ENCODE results near the gene SLC12A9.

The SLC12A9 gene

DNA sequence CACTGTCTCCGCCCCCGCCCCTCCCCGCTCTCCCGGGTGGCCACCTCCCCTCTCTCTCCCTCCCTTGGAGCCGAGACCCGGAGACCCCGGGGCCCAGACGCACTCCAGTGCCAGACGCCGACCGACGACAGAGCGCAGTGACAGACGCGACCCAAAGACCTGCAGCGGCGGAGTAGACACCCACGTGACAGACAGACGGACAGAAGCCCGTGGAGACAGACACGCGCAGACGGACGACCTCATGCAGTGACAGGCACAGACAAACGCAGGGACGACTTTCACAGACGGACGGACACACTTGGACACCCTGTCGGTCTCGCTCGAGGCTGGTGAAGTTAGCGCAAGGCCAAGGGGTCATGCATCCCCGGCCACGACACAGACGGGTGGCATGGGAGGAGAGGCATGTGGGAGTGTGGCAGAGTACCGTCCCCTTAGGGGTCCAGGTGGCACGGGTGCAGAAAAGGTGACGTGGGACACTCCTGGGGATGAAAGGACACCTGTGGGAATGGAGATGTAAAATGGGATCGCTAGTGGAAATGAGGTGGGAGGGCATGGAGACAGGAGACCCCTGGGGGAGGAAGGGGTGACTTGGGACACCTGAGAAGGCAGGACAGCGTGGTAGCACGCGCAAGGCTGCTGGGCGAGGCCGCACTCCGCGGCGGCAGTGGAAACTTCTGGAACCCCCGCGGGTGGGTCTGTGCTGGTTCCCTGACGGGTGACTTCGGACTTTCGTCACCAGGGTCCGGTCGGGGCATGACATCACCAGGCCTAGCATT lies 43.6 kb downstream of the SLC12A9 start:
- H3K4me3 ChIP-seq (ENCODE audit: insufficient read length, low read depth): peak overlapping the region; percentile 46

DNA sequence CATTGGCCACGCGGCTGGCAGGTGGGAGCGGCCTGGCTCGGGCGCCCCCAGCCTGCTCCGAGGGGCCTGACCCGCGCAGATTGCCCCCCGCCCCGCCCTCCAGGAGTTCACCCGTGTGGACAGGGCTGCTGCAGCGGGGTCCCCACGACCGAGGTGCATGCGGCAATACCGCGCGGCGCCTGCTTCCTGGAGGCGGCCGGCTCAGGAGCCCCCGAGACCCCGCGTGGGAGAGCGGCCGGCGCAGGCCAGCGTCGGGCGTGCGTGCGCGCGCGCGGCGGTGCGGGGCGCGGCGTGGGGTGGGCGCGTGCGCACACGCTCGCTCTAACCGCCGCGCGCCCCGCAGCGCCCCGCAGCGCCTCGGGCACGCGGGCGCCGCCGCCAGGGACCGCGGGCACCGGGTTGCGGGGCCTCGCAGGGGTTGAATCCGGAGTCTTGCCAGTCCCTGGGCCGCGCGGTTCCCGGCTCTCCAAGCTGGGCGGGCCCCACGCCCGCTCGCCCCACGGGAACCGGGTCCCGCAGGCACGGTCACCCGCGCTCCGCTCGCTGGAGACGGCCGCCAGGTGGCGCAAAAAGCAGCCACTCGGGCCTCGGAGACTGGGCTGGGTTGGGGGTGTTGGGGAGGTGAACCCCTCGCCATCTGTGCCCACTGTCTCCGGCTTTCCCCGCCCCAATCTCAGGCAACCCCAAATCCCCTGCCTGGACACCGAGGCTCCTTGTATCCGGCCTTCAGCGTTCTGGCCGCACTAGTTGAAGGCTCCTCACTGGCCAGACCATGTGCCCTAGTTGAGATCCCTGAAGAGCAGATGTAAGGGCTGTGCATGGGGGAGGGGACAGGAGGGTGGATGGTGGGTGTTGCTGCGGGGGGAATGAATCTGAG lies 44.5 kb downstream of the SLC12A9 start:
- Histone ChIP-seq H3K9me3 (ENCODE audit: insufficient read depth, low read length) (no peaks in the 10 kb centered on the region), H3K4me1 (ENCODE audit: insufficient read depth, insufficient read length) (peaks cover 8% of the 10 kb centered on the region), H3K27me3 (ENCODE audit: insufficient read depth, insufficient read length) (peaks cover 9% of the 10 kb centered on the region), H3K4me3 (ENCODE audit: insufficient read length, low read depth) (peak overlapping the region; percentile 46), H3K9ac (ENCODE audit: insufficient read length, low read depth) (peak overlapping the region; percentile 67), H3K36me3 (ENCODE audit: insufficient read depth, insufficient read length, low read length) (peaks cover 15% of the 10 kb centered on the region)
- no peak for TF ChIP-seq YY1 (IDR thresholded peaks at IDR 0.05; ENCODE audit: insufficient read depth, insufficient read length)
- DNase-seq (ENCODE audit: low read depth, low spot score): no peak

More for the DNA sequence above, 43.6 kb downstream of the SLC12A9 start:
- H3K4me1 ChIP-seq (ENCODE audit: insufficient read depth, insufficient read length): peaks cover 8% of the 10 kb centered on the region
- H3K36me3 ChIP-seq (ENCODE audit: insufficient read depth, insufficient read length, low read length): peaks cover 15% of the 10 kb centered on the region
- no peak for DNase-seq (ENCODE audit: low read depth, low spot score)
- peaks cover 9% of the 10 kb centered on the region for H3K27me3 ChIP-seq (ENCODE audit: insufficient read depth, insufficient read length)
- TF ChIP-seq ZNF274 (IDR thresholded peaks at IDR 0.05; ENCODE audit: low read depth, low read length) (no peak), SUZ12 (IDR thresholded peaks at IDR 0.05; ENCODE audit: extremely low read depth, insufficient read depth, insufficient read length) (no peak), YY1 (IDR thresholded peaks at IDR 0.05; ENCODE audit: insufficient read depth, insufficient read length) (no peak)
- H3K9ac ChIP-seq (ENCODE audit: insufficient read length, low read depth): peak overlapping the region; percentile 75
- H3K9me3 ChIP-seq (ENCODE audit: insufficient read depth, low read length): no peaks in the 10 kb centered on the region

DNA sequence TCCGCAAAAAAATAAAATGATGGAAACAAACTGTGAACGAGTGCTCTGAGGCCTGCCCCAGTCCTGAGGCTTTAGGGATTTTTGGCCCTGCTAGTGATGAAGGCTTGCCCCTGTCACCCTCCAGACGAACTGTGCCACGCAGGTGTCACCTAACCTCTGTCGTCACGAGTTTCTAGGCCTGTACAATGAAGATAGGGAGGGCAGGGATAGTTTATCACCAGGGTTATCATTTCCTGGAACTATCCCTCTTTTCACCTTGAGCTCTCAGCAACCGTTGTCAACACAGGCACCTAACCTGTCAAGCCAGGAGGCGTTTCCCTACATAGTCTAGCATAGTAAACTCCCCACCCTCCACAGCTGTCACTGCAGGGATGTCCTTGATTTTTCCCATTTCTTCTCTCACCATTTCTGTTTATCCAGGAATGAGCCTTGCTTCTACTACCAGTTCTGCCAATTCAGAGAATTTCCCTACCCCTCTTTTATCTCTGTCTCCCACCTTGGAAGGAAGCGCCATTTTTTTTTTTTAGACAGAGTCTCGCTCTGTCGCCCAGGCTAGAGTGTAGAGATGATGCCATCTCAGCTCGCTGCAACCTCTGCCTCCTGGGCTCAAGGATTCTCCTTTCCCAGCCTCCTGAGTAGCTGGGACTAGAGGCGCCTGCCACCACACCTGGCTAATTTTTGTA lies 45.4 kb downstream of the SLC12A9 start:
- Histone ChIP-seq H3K9me3 (ENCODE audit: insufficient read depth, low read length) (no peaks in the 10 kb centered on the region), H3K9ac (ENCODE audit: insufficient read length, low read depth) (no peak overlapping the region), H3K27me3 (ENCODE audit: insufficient read depth, insufficient read length) (peaks cover 9% of the 10 kb centered on the region), H3K4me1 (ENCODE audit: insufficient read depth, insufficient read length) (peaks cover 8% of the 10 kb centered on the region), H3K36me3 (ENCODE audit: insufficient read depth, insufficient read length, low read length) (peaks cover 8% of the 10 kb centered on the region), H3K4me3 (ENCODE audit: insufficient read length, low read depth) (no peak overlapping the region)
- TF ChIP-seq YY1 (IDR thresholded peaks at IDR 0.05; ENCODE audit: insufficient read depth, insufficient read length): no peak
- no peak for TF ChIP-seq SUZ12 (IDR thresholded peaks at IDR 0.05; ENCODE audit: extremely low read depth, insufficient read depth, insufficient read length)
- no peak for TF ChIP-seq ZNF274 (IDR thresholded peaks at IDR 0.05; ENCODE audit: low read depth, low read length)
- DNase-seq (ENCODE audit: low read depth, low spot score): no peak

- DNase-seq (ENCODE audit: low read depth, low spot score): no peak
- H3K4me3 ChIP-seq (ENCODE audit: insufficient read length, low read depth): no peak overlapping the region
- no peaks in the 10 kb centered on the region for H3K9me3 ChIP-seq (ENCODE audit: insufficient read depth, low read length)
- H3K4me1 ChIP-seq (ENCODE audit: insufficient read depth, insufficient read length): peaks cover 5% of the 10 kb centered on the region
- no peak for TF ChIP-seq SUZ12 (IDR thresholded peaks at IDR 0.05; ENCODE audit: extremely low read depth, insufficient read depth, insufficient read length)
- H3K27me3 ChIP-seq (ENCODE audit: insufficient read depth, insufficient read length): peaks cover 9% of the 10 kb centered on the region
- H3K36me3 ChIP-seq (ENCODE audit: insufficient read depth, insufficient read length, low read length): no peaks in the 10 kb centered on the region
- H3K9ac ChIP-seq (ENCODE audit: insufficient read length, low read depth): no peak overlapping the region
Observed at GRCh38 chr7:100899432-100899831, 46.9 kb downstream of the SLC12A9 start.

GRCh38 chr7:100900978-100901377 lies 48.5 kb downstream of the SLC12A9 start:
- Histone ChIP-seq H3K27me3 (ENCODE audit: insufficient read depth, insufficient read length) (peaks cover 8% of the 10 kb centered on the region), H3K9ac (ENCODE audit: insufficient read length, low read depth) (no peak overlapping the region), H3K4me1 (ENCODE audit: insufficient read depth, insufficient read length) (peaks cover 5% of the 10 kb centered on the region), H3K36me3 (ENCODE audit: insufficient read depth, insufficient read length, low read length) (no peaks in the 10 kb centered on the region), H3K9me3 (ENCODE audit: insufficient read depth, low read length) (no peaks in the 10 kb centered on the region), H3K4me3 (ENCODE audit: insufficient read length, low read depth) (no peak overlapping the region)
- no peak for TF ChIP-seq ZNF274 (IDR thresholded peaks at IDR 0.05; ENCODE audit: low read depth, low read length)
- TF ChIP-seq SUZ12 (IDR thresholded peaks at IDR 0.05; ENCODE audit: extremely low read depth, insufficient read depth, insufficient read length): no peak
- no peak for TF ChIP-seq YY1 (IDR thresholded peaks at IDR 0.05; ENCODE audit: insufficient read depth, insufficient read length)
- no peak for DNase-seq (ENCODE audit: low read depth, low spot score)

GRCh38 chr7:100901921-100902332 lies 49.4 kb downstream of the SLC12A9 start:
- TF ChIP-seq YY1 (IDR thresholded peaks at IDR 0.05; ENCODE audit: insufficient read depth, insufficient read length) (no peak), ZNF274 (IDR thresholded peaks at IDR 0.05; ENCODE audit: low read depth, low read length) (no peak), SUZ12 (IDR thresholded peaks at IDR 0.05; ENCODE audit: extremely low read depth, insufficient read depth, insufficient read length) (no peak)
- Histone ChIP-seq H3K4me3 (ENCODE audit: insufficient read length, low read depth) (no peak overlapping the region), H3K27me3 (ENCODE audit: insufficient read depth, insufficient read length) (no peaks in the 10 kb centered on the region), H3K9ac (ENCODE audit: insufficient read length, low read depth) (no peak overlapping the region), H3K36me3 (ENCODE audit: insufficient read depth, insufficient read length, low read length) (no peaks in the 10 kb centered on the region), H3K9me3 (ENCODE audit: insufficient read depth, low read length) (no peaks in the 10 kb centered on the region), H3K4me1 (ENCODE audit: insufficient read depth, insufficient read length) (no peaks in the 10 kb centered on the region)
- no peak for DNase-seq (ENCODE audit: low read depth, low spot score)

GRCh38 chr7:100902638-100903037 lies 50.1 kb downstream of the SLC12A9 start:
- no peaks in the 10 kb centered on the region for H3K27me3 ChIP-seq (ENCODE audit: insufficient read depth, insufficient read length)
- TF ChIP-seq SUZ12 (IDR thresholded peaks at IDR 0.05; ENCODE audit: extremely low read depth, insufficient read depth, insufficient read length) (no peak), YY1 (IDR thresholded peaks at IDR 0.05; ENCODE audit: insufficient read depth, insufficient read length) (no peak), ZNF274 (IDR thresholded peaks at IDR 0.05; ENCODE audit: low read depth, low read length) (no peak)

More at GRCh38 chr7:100902638-100903037, 50.1 kb downstream of the SLC12A9 start:
- H3K4me1 ChIP-seq (ENCODE audit: insufficient read depth, insufficient read length): no peaks in the 10 kb centered on the region
- no peak for DNase-seq (ENCODE audit: low read depth, low spot score)
- no peaks in the 10 kb centered on the region for H3K36me3 ChIP-seq (ENCODE audit: insufficient read depth, insufficient read length, low read length)
- H3K9me3 ChIP-seq (ENCODE audit: insufficient read depth, low read length): no peaks in the 10 kb centered on the region
- no peak overlapping the region for H3K9ac ChIP-seq (ENCODE audit: insufficient read length, low read depth)
- H3K4me3 ChIP-seq (ENCODE audit: insufficient read length, low read depth): no peak overlapping the region
